Measurements from ENCODE around the gene CCNL1. TPM values are rescaled to one million over a fixed set of nuclear protein-coding genes. Genes with fewer than 3 reads are reported as not detected.
"Not testable (repeated sequence)": the region's sequence is repeated elsewhere in the genome, so short reads cannot be mapped to it uniquely, and the experiment has no call there.

The CCNL1 gene
- total and polyA plus RNA-seq, 2 of the 4 experiments (the other 2 are of a cell fraction) = 60.9 to 83.3 TPM

- H3K23ac ChIP-seq (ENCODE audit: low read depth, low read length); H3K56ac ChIP-seq (ENCODE audit: extremely low read depth, insufficient read depth, low read length); H3K9ac ChIP-seq (ENCODE audit: low read depth, low read length); CTCF ChIA-PET; H3K4ac ChIP-seq (ENCODE audit: low read depth, low read length); H4K8ac ChIP-seq (ENCODE audit: low read depth in 2 of 2, low read length in 2 of 2); in situ Hi-C loops (cut with MboI; ENCODE audit: low sequenced_read_pairs); H2AFZ ChIP-seq (replicated peaks; ENCODE audit: low read length, poor library complexity); POLR2A ChIA-PET (ENCODE audit: unreplicated experiment); H3K18ac ChIP-seq (ENCODE audit: low read depth, low read length); DNase-seq; H2BK15ac ChIP-seq (ENCODE audit: low read depth, low read length); BruUV-seq (replicated peaks); H3K27me3 ChIP-seq (ENCODE audit: control insufficient read depth, insufficient read depth, low read length); ATAC-seq (ENCODE audit: low read depth); H3K4me1 ChIP-seq (ENCODE audit: control insufficient read depth, insufficient read depth, low read length); H3K9me1 ChIP-seq (ENCODE audit: insufficient read depth, low read length); H4K5ac ChIP-seq (ENCODE audit: low read depth, low read length); intact Hi-C loops (cut with micrococcal nuclease); dilution Hi-C loops (cut with HindIII; ENCODE audit: low sequenced_read_pairs, unreplicated experiment); H2BK5ac ChIP-seq (ENCODE audit: low read depth, low read length, poor library complexity, severe bottlenecking); H3K4me3 ChIP-seq (ENCODE audit: insufficient read depth, low read depth, low read length); H2AK5ac ChIP-seq (ENCODE audit: low read depth, low read length); H3K14ac ChIP-seq (replicated peaks; ENCODE audit: low read depth, low read length); H2BK120ac ChIP-seq (ENCODE audit: low read depth, low read length); H2BK20ac ChIP-seq (ENCODE audit: low read depth, low read length); H4K91ac ChIP-seq (ENCODE audit: insufficient read depth, low read depth, low read length); H3K27ac ChIP-seq (ENCODE audit: insufficient read depth, low read length); H2AK9ac ChIP-seq (replicated peaks; ENCODE audit: low read depth, low read length, poor library complexity); H3K9me3 ChIP-seq (ENCODE audit: control insufficient read depth, insufficient read depth, low read length); H3K4me2 ChIP-seq (ENCODE audit: low read depth, low read length); H4K20me1 ChIP-seq (ENCODE audit: insufficient read depth, low read length); H3K36me3 ChIP-seq (ENCODE audit: control insufficient read depth, insufficient read depth, low read length): not testable (repeated sequence)
- 100% methylated on average over 14 of the region's 54 CpGs; no CpG with 5 or more reads in 1 of the 2 experiments for WGBS, 2 experiments (ENCODE audit: extremely low coverage in 2 of 2, insufficient read length in 1 of 2)
- H3K79me1 ChIP-seq (ENCODE audit: low read depth in 1 of 2, low read length in 2 of 2) = peaks cover 11 to 20% of the 10 kb centered on the region in 2 experiments; a peak in 3 of 4 replicates
Observed at GRCh38 chr3:157178503-157179364, 18.8 kb upstream of the CCNL1 start.

DNA sequence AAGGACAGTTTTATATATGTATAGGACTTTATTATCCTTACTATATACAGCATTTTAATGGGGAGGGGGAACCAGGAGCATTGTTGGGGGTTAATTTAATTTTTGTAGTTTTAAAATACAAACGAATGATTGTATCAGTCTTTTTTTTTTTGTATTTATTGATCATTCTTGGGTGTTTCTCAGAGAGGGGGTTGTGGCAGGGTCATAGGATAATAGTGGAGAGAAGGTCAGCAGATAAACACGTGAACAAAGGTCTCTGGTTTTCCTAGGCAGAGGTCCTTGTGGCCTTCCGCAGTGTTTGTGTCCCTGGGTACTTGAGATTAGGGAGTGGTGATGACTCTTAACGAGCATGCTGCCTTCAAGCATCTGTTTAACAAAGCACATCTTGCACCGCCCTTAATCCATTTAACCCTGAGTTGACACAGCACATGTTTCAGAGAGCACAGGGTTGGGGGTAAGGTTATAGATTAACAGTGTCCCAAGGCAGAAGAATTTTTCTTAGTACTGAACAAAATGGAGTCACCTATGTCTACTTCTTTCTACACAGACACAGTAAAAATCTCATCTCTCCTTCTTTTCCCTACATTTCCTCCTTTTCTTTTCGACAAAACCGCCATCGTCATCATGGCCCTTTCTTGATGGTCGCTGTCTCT is 18.0 kb upstream of the CCNL1 start:
- dilution Hi-C loops (cut with HindIII; ENCODE audit: low sequenced_read_pairs, unreplicated experiment); intact Hi-C loops (cut with micrococcal nuclease): not testable (repeated sequence)
- POLR2A ChIA-PET (ENCODE audit: unreplicated experiment) = interaction anchor here (1.1 kb wide), 1 partner anchor 17 kb away, joined by 3 read pairs; no protein-coding TSS in a partner anchor

More for the DNA sequence above, 18.0 kb upstream of the CCNL1 start:
- H3K27ac ChIP-seq (ENCODE audit: insufficient read depth, low read length); H2BK20ac ChIP-seq (ENCODE audit: low read depth, low read length); H2AK5ac ChIP-seq (ENCODE audit: low read depth, low read length); H2BK120ac ChIP-seq (ENCODE audit: low read depth, low read length); in situ Hi-C loops (cut with MboI; ENCODE audit: low sequenced_read_pairs); BruUV-seq (replicated peaks); H4K8ac ChIP-seq (ENCODE audit: low read depth in 2 of 2, low read length in 2 of 2); H4K91ac ChIP-seq (ENCODE audit: insufficient read depth, low read depth, low read length); H4K20me1 ChIP-seq (ENCODE audit: insufficient read depth, low read length); H3K56ac ChIP-seq (ENCODE audit: extremely low read depth, insufficient read depth, low read length); H3K9me1 ChIP-seq (ENCODE audit: insufficient read depth, low read length); H2BK5ac ChIP-seq (ENCODE audit: low read depth, low read length, poor library complexity, severe bottlenecking); ATAC-seq (ENCODE audit: low read depth); H2AK9ac ChIP-seq (replicated peaks; ENCODE audit: low read depth, low read length, poor library complexity); H3K36me3 ChIP-seq (ENCODE audit: control insufficient read depth, insufficient read depth, low read length); H3K4me1 ChIP-seq (ENCODE audit: control insufficient read depth, insufficient read depth, low read length); H3K9ac ChIP-seq (ENCODE audit: low read depth, low read length); H3K9me3 ChIP-seq (ENCODE audit: control insufficient read depth, insufficient read depth, low read length); H3K4me2 ChIP-seq (ENCODE audit: low read depth, low read length); H3K4me3 ChIP-seq (ENCODE audit: insufficient read depth, low read depth, low read length); H3K27me3 ChIP-seq (ENCODE audit: control insufficient read depth, insufficient read depth, low read length); DNase-seq; H4K5ac ChIP-seq (ENCODE audit: low read depth, low read length); H2AFZ ChIP-seq (replicated peaks; ENCODE audit: low read length, poor library complexity); H2BK15ac ChIP-seq (ENCODE audit: low read depth, low read length); H3K4ac ChIP-seq (ENCODE audit: low read depth, low read length); H3K18ac ChIP-seq (ENCODE audit: low read depth, low read length); H3K23ac ChIP-seq (ENCODE audit: low read depth, low read length); H3K14ac ChIP-seq (replicated peaks; ENCODE audit: low read depth, low read length): not testable (repeated sequence)
- H3K79me1 ChIP-seq (ENCODE audit: low read depth in 1 of 2, low read length in 2 of 2) = peaks cover 11 to 20% of the 10 kb centered on the region in 2 experiments; a peak in 3 of 4 replicates
- WGBS, 2 experiments (ENCODE audit: extremely low coverage in 2 of 2, insufficient read length in 1 of 2) = 92% methylated on average over 5 of the region's 9 CpGs; no CpG with 5 or more reads in 1 of the 2 experiments
- CTCF ChIA-PET = interaction anchor here (0.6 kb wide), 1 partner anchor 849 kb away, joined by 3 read pairs; no protein-coding TSS in a partner anchor

Measured in IMR-90 (cell line).